ENCODE data around the gene RELB.

Gene RELB

DNA sequence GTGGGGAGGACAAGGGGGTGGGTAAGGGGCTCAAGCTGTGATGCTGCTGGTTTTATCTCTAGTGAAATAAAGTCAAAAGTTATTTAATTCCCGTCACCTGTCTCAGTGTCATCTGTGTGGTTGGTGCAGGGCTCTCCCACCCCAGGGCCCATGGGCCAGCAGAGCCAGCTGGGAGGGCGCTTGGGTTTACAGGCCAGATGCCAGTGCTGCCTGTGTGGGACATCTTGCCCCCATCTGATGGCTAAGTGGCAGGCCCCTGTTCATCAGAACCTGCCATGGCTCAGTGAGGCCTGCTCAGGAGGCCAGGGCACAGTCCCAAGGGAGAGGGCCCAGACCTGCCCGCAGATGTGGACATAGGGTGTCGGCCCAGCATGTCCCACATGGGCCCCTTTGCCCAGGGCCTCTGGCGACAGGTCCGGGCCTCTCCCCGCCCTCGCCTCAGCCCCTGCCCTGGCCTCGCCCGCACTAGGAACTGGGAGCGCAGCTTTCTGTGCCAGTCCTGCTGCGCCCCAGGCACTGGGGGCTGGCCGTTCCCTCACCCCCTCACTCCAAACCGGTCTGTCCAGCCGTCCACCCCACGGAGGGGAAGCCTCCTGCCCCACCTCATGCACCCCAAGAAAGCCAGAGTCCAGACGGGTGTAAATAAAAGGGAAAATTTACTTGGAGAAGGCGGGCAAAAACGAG is 69.7 kb downstream of the RELB start:
- Histone ChIP-seq H3K4me1 (ENCODE audit: control extremely low read depth in 1 of 4, control insufficient read depth in 4 of 4, insufficient read depth in 4 of 4, low read length in 3 of 4) (peaks cover 0 to 17% (median 14%) of the 10 kb centered on the region in 4 experiments), H3K36me3 (ENCODE audit: control insufficient read depth in 4 of 4, insufficient read depth in 4 of 4, low read length in 3 of 4) (peaks cover 9 to 64% (median 38%) of the 10 kb centered on the region in 4 experiments), H3K27me3 (replicated peaks in 2 of 5; ENCODE audit: control insufficient read depth in 4 of 5, insufficient read depth in 5 of 5, low read length in 4 of 5) (no peaks in the 10 kb centered on the region), H3K27ac (ENCODE audit: insufficient read depth in 1 of 2, low read depth in 1 of 2, low read length in 2 of 2, poor library complexity in 1 of 2, severe bottlenecking in 2 of 2) (no peak overlapping the region), H3K4me3 (ENCODE audit: control insufficient read depth in 1 of 7, extremely low read depth in 1 of 7, insufficient read depth in 4 of 7, low read depth in 2 of 7, low read length in 6 of 7) (no peak overlapping the region), H3K9me3 (ENCODE audit: control extremely low read depth in 1 of 5, control insufficient read depth in 4 of 5, insufficient read depth in 2 of 5, low read depth in 1 of 5, low read length in 4 of 5) (no peaks in the 10 kb centered on the region)
- DNase-seq, result no peak
- CTCF ChIA-PET, result no interaction called here
- POLR2A ChIA-PET, result no interaction called here
- over 99% methylated on average over 16 of the region's 19 CpGs for WGBS (ENCODE audit: insufficient coverage)

DNA sequence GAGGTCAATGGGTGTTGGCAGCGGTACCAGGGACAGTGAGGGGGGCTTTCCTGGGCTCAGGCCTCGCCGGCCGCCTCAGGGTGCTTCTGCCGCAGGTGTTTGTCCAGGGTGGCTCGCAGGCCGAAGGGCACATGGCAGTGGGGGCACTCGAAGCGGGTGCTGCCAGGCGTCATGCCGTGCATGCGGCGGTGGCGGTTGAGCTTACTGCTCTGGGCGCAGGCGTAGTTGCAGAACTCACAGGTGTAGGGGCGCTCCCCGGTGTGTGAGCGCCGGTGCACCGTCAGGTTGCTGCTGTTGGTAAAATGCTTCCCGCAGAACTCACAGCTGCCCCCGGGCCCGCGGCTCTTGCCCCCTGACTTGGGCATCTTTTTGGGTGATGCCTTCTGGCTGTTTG is 70.3 kb downstream of the RELB start:
- CTCF ChIA-PET, result interaction anchor here (1.2 kb wide), 1 partner anchor 12 kb away, joined by 5 read pairs; no protein-coding TSS in a partner anchor

DNA sequence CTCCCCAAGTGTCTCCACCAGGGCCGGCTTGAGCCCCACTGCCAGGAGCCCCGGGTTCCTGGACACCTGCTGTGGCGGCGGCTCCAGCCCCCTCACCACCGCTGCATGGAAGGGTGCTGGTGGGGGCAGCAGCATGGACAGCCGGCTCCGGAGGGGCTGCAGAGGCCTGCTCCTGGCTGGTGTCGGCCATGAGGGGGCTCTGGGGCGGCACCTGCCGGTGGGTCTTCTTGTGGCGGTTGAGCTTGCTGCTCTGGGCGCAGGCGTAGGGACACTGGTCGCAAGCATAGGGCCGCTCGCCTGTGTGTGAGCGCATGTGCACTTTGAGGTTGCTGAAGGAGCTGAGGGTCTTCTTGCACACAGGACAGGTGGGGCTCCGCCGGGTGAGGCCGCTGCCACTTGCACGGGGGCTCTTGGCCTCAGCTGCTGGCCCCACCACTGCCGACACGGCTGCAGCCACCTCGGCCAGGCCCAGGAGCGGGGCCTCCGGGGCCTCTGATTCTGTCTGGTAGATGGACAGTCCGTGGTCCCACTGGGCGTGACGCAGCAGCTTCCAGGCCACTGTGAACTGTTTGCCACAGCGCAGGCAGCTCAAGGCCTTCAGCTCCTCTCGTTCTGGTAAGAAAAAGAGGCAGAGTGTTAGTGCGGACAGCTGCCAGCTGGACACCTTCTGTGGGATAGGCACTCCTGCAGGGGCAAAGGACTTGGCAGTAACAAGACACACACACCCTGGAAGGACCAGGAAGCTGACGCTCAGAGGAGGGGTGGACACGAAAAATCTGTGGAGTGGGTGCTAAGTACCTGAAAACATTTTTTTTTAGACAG is 70.9 kb downstream of the RELB start:
- no peak for DNase-seq
- H3K4me3 ChIP-seq (ENCODE audit: control insufficient read depth in 1 of 7, extremely low read depth in 1 of 7, insufficient read depth in 4 of 7, low read depth in 2 of 7, low read length in 6 of 7), result no peak overlapping the region
- H3K27me3 ChIP-seq (replicated peaks in 2 of 5; ENCODE audit: control insufficient read depth in 4 of 5, insufficient read depth in 5 of 5, low read length in 4 of 5), result no peaks in the 10 kb centered on the region
- no peaks in the 10 kb centered on the region for H3K9me3 ChIP-seq (ENCODE audit: control extremely low read depth in 1 of 5, control insufficient read depth in 4 of 5, insufficient read depth in 2 of 5, low read depth in 1 of 5, low read length in 4 of 5)
- peaks cover 2 to 26% (median 24%) of the 10 kb centered on the region in 4 experiments for H3K4me1 ChIP-seq (ENCODE audit: control extremely low read depth in 1 of 4, control insufficient read depth in 4 of 4, insufficient read depth in 4 of 4, low read length in 3 of 4)
- H3K27ac ChIP-seq (ENCODE audit: insufficient read depth in 1 of 2, low read depth in 1 of 2, low read length in 2 of 2, poor library complexity in 1 of 2, severe bottlenecking in 2 of 2), result no peak overlapping the region
- ChIA-PET CTCF (interaction anchor here (1.2 kb wide), 1 partner anchor 13 kb away, joined by 5 read pairs; no protein-coding TSS in a partner anchor), POLR2A (no interaction called here)
- H3K36me3 ChIP-seq (ENCODE audit: control insufficient read depth in 4 of 4, insufficient read depth in 4 of 4, low read length in 3 of 4), result peaks cover 4 to 56% (median 31%) of the 10 kb centered on the region in 4 experiments
- WGBS (ENCODE audit: insufficient coverage), result 96% methylated on average over 32 of the region's 34 CpGs

More for the DNA sequence above, 70.3 kb downstream of the RELB start:
- no peak overlapping the region for H3K27ac ChIP-seq (ENCODE audit: insufficient read depth in 1 of 2, low read depth in 1 of 2, low read length in 2 of 2, poor library complexity in 1 of 2, severe bottlenecking in 2 of 2)
- no peaks in the 10 kb centered on the region for H3K9me3 ChIP-seq (ENCODE audit: control extremely low read depth in 1 of 5, control insufficient read depth in 4 of 5, insufficient read depth in 2 of 5, low read depth in 1 of 5, low read length in 4 of 5)
- peaks cover 8 to 62% (median 37%) of the 10 kb centered on the region in 4 experiments for H3K36me3 ChIP-seq (ENCODE audit: control insufficient read depth in 4 of 4, insufficient read depth in 4 of 4, low read length in 3 of 4)
- DNase-seq, result no peak
- peaks cover 0 to 20% (median 18%) of the 10 kb centered on the region in 4 experiments for H3K4me1 ChIP-seq (ENCODE audit: control extremely low read depth in 1 of 4, control insufficient read depth in 4 of 4, insufficient read depth in 4 of 4, low read length in 3 of 4)
- H3K4me3 ChIP-seq (ENCODE audit: control insufficient read depth in 1 of 7, extremely low read depth in 1 of 7, insufficient read depth in 4 of 7, low read depth in 2 of 7, low read length in 6 of 7), result no peak overlapping the region
- POLR2A ChIA-PET, result no interaction called here
- H3K27me3 ChIP-seq (replicated peaks in 2 of 5; ENCODE audit: control insufficient read depth in 4 of 5, insufficient read depth in 5 of 5, low read length in 4 of 5), result no peaks in the 10 kb centered on the region
- 96% methylated on average over 20 of the region's 25 CpGs for WGBS (ENCODE audit: insufficient coverage)

DNA sequence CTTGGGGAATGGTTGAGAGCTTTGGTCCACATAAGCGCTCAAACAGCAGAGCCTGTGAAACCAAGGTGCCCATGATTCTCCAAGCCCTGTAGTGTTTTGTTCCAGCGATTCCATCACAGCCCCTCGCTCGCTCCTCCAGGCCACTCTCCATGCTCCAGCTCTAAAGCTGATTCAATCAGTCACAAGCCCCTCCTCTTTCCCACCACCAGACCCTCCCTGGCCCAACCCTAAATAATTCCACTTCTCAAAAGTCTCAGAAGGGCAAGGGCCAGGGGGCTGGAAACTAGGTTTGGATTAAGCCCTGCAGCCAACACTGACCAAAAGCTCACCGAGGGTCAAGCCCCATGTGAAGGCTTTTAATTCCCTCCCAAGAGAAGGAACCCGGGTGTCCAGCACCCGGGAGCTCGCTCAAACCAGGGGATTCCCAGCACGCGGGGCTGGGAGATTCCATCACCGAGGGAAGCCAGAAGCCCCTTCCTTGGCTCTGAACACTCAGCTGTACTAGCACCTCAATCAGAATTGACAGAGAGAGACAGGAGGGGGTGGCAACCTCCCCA is 73.6 kb downstream of the RELB start:
- Histone ChIP-seq H3K27ac (ENCODE audit: insufficient read depth in 1 of 2, low read depth in 1 of 2, low read length in 2 of 2, poor library complexity in 1 of 2, severe bottlenecking in 2 of 2) (peak overlapping the region in 1 of 2 experiments; percentile 61), H3K27me3 (replicated peaks in 2 of 5; ENCODE audit: control insufficient read depth in 4 of 5, insufficient read depth in 5 of 5, low read length in 4 of 5) (no peaks in the 10 kb centered on the region), H3K36me3 (ENCODE audit: control insufficient read depth in 4 of 4, insufficient read depth in 4 of 4, low read length in 3 of 4) (peaks cover 0 to 33% (median 13%) of the 10 kb centered on the region in 4 experiments), H3K9me3 (ENCODE audit: control extremely low read depth in 1 of 5, control insufficient read depth in 4 of 5, insufficient read depth in 2 of 5, low read depth in 1 of 5, low read length in 4 of 5) (no peaks in the 10 kb centered on the region), H3K4me3 (ENCODE audit: control insufficient read depth in 1 of 7, extremely low read depth in 1 of 7, insufficient read depth in 4 of 7, low read depth in 2 of 7, low read length in 6 of 7) (peak overlapping the region in 6 of 7 experiments; percentile 11 to 86 (median 48)), H3K4me1 (ENCODE audit: control extremely low read depth in 1 of 4, control insufficient read depth in 4 of 4, insufficient read depth in 4 of 4, low read length in 3 of 4) (peaks cover 7 to 40% (median 35%) of the 10 kb centered on the region in 4 experiments)
- 46% methylated on average over 11 of the region's 11 CpGs for WGBS (ENCODE audit: insufficient coverage)
- CTCF ChIA-PET, result interaction anchor here (0.9 to 2.0 kb wide), 6 partner anchors 12 to 51 kb away, joined by 3 to 12 read pairs (median 4); no protein-coding TSS in a partner anchor
- DNase-seq, result peak in 1 of 3 donors; percentile 21
- POLR2A ChIA-PET, result interaction anchor here (0.6 to 1.1 kb wide), 3 partner anchors 15 to 90 kb away, joined by 3 read pairs; no protein-coding TSS in a partner anchor

DNA sequence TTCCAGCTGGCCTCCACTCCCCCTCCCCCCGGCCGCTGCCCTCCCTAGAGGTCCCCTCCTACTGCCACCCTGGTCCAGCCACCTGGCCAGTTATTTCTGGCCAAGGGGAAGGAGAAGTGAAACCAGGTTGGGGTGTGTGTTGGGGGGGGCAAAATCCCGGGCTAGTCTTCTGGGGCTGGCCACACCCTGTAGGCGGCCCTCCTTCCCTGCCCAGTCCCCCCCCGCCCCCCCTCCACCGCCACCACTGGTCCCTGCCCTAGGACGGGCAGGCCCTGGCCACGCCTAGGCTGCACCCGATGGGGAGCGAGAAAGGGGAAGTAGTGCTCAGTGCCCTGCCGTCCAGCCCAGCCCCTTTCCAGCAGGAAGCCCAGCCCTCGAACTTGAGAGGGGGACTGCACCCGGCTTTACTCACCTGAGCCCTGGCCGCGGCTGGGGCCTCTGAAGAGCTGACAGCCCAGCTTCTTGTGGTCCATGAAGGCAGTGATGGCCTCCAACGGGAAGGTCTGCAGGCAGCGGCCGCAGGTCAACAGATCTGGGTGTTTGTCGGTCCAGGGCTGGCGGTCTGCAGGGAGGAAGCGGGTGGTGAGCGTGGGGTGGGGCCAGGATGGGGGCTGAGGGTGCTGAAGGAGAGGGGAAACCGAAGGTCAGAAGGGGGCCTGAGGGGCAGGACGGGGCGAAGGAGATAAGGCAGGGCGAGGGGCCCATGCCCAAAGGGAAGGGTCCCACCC is 74.2 kb downstream of the RELB start:
- Histone ChIP-seq H3K9me3 (ENCODE audit: control extremely low read depth in 1 of 5, control insufficient read depth in 4 of 5, insufficient read depth in 2 of 5, low read depth in 1 of 5, low read length in 4 of 5) (no peaks in the 10 kb centered on the region), H3K4me1 (ENCODE audit: control extremely low read depth in 1 of 4, control insufficient read depth in 4 of 4, insufficient read depth in 4 of 4, low read length in 3 of 4) (peaks cover 9 to 47% (median 41%) of the 10 kb centered on the region in 4 experiments), H3K27me3 (replicated peaks in 2 of 5; ENCODE audit: control insufficient read depth in 4 of 5, insufficient read depth in 5 of 5, low read length in 4 of 5) (no peaks in the 10 kb centered on the region), H3K4me3 (ENCODE audit: control insufficient read depth in 1 of 7, extremely low read depth in 1 of 7, insufficient read depth in 4 of 7, low read depth in 2 of 7, low read length in 6 of 7) (peak overlapping the region; percentile 32 to 86 (median 78)), H3K27ac (ENCODE audit: insufficient read depth in 1 of 2, low read depth in 1 of 2, low read length in 2 of 2, poor library complexity in 1 of 2, severe bottlenecking in 2 of 2) (peak overlapping the region in 1 of 2 experiments; percentile 71), H3K36me3 (ENCODE audit: control insufficient read depth in 4 of 4, insufficient read depth in 4 of 4, low read length in 3 of 4) (peaks cover 0 to 26% (median 9%) of the 10 kb centered on the region in 4 experiments)
- ChIA-PET POLR2A (no interaction called here), CTCF (interaction anchor here (1.1 to 2.0 kb wide), 5 partner anchors 11 to 50 kb away, joined by 3 to 12 read pairs (median 4); no protein-coding TSS in a partner anchor)
- DNase-seq, result peak; percentile 79 to 94 (median 92)
- 0% methylated on average over 19 of the region's 26 CpGs for WGBS (ENCODE audit: insufficient coverage)

- ChIA-PET CTCF (no interaction called here), POLR2A (no interaction called here)
- Histone ChIP-seq H3K36me3 (ENCODE audit: control insufficient read depth in 4 of 4, insufficient read depth in 4 of 4, low read length in 3 of 4) (peaks cover 0 to 18% (median 5%) of the 10 kb centered on the region in 4 experiments), H3K27me3 (replicated peaks in 2 of 5; ENCODE audit: control insufficient read depth in 4 of 5, insufficient read depth in 5 of 5, low read length in 4 of 5) (no peaks in the 10 kb centered on the region), H3K27ac (ENCODE audit: insufficient read depth in 1 of 2, low read depth in 1 of 2, low read length in 2 of 2, poor library complexity in 1 of 2, severe bottlenecking in 2 of 2) (peak within 1 kb of the TSS in 1 of 2 experiments; percentile 71), H3K4me1 (ENCODE audit: control extremely low read depth in 1 of 4, control insufficient read depth in 4 of 4, insufficient read depth in 4 of 4, low read length in 3 of 4) (peaks cover 9 to 51% (median 44%) of the 10 kb centered on the region in 4 experiments), H3K4me3 (ENCODE audit: control insufficient read depth in 1 of 7, extremely low read depth in 1 of 7, insufficient read depth in 4 of 7, low read depth in 2 of 7, low read length in 6 of 7) (peak within 1 kb of the TSS; percentile 32 to 86 (median 78)), H3K9me3 (ENCODE audit: control extremely low read depth in 1 of 5, control insufficient read depth in 4 of 5, insufficient read depth in 2 of 5, low read depth in 1 of 5, low read length in 4 of 5) (no peaks in the 10 kb centered on the region)
- DNase-seq, result peak; percentile 61 to 77 (median 72)
- WGBS (ENCODE audit: insufficient coverage), result under 1% methylated on average over 47 of the region's 81 CpGs
Observed at GRCh38 chr19:45076029-45076850, 75.0 kb downstream of the RELB start, which contains the start of gene ZNF296. Gene ZNF296, minus strand, starts transcription at chr19:45076478. Its CDS starts 105 bp downstream, at chr19:45076373.

Data from common myeloid progenitor, CD34-positive (primary cell).